Adrenal gland (tissue), 12 donors: Measurements from ENCODE around the gene SDK2. TPM values are rescaled to one million over a fixed set of nuclear protein-coding genes. Genes with fewer than 3 reads are reported as not detected.
"Not testable (repeated sequence)": the region's sequence is repeated elsewhere in the genome, so short reads cannot be mapped to it uniquely, and the experiment has no call there.

Source experiments
- DNase-seq, 7 donors: peaks; one replicate each; pipeline ENCODE4 v3.0.0-alpha.2; 2019 to 2020
- H3K27ac ChIP-seq, 5 donors: fragments of 200-600 bp; sonication (generic) in 4 of 5; 1 replicate in 3 of 5; 2 replicates in 2 of 5; pipeline versions ENCODE4 v1.5.1 to v1.8.0; 2016 to 2020; ENCODE audit warnings: mild to moderate bottlenecking in 1 of 5
- H3K27me3 ChIP-seq: fragments of 200-600 bp; 2 replicates; pipeline ENCODE4 v1.8.0; 2021
- H3K36me3 ChIP-seq, 2 donors: fragments of 200-600 bp; replicated peaks in 1 of 2; 1 replicate in 1 of 2; 2 replicates in 1 of 2; pipeline versions ENCODE4 v1.5.1 to v1.8.0; 2018 to 2022
- H3K4me1 ChIP-seq, 2 donors: fragments of 200-600 bp; replicated peaks in 1 of 2; 1 replicate in 1 of 2; 2 replicates in 1 of 2; pipeline versions ENCODE4 v1.5.1 to v1.8.0; 2018 to 2021
- H3K4me3 ChIP-seq, 4 donors: fragments of 200-600 bp; sonication (generic) in 3 of 4; one replicate each; pipeline ENCODE4 v1.5.1; 2016 to 2018
- H3K9me3 ChIP-seq, 3 donors: fragments of 200-600 bp; sonication (generic) in 1 of 3; replicated peaks in 1 of 3; 1 replicate in 2 of 3; 2 replicates in 1 of 3; pipeline versions ENCODE4 v1.5.1 to v1.8.0; 2016 to 2021
- POLR2A ChIP-seq, 2 donors: fragments of 450-650 bp; IDR thresholded peaks; one replicate each; pipeline ENCODE4 v1.6.1; 2017; ENCODE audit warnings: antibody characterized with exemption in 2 of 2, mild to moderate bottlenecking in 2 of 2, moderate library complexity in 1 of 2
- WGBS, 4 donors: extraction: QIAGEN DNeasy Blood & Tissue Kit in 2 of 4; methylation state at CpG; one replicate each; pipeline versions ENCODE4 v1.1.5 to v1.1.7; 2013 to 2017; 5-methylcytosine and 5-hydroxymethylcytosine counted together
- intact Hi-C, 2 donors: fragments of 100-400 bp; cut with DNase I; formaldehyde crosslinking; loops; one replicate each; pipeline versions ENCODE4 v1.14.1 to v1.15.0; 2022 to 2023
- polyA plus RNA-seq, 3 donors: library from polyadenylated mRNA; stranded (reverse); fragments of 200-250 nt in 2 of 3; fragments of 350-450 nt in 1 of 3; fragmentation: Illumina TruSeq in 1 of 3; extraction: RNeasy Lipid Tissue Mini Kit (QIAGEN cat#74804) in 1 of 3; gene quantifications; one replicate each; pipeline ENCODE4 v1.2.3, GENCODE V29; 2013 to 2014
- total RNA-seq, 9 donors: library from RNA; depleted of rRNA in 4 of 9; stranded (reverse); fragments of >200 nt in 4 of 9; fragments of 120-200 nt in 1 of 9; fragmentation: NEBNext Ultra II Directional in 1 of 9; extraction: Animal tissue kit (Norgen Biotek cat#: 25700) in 1 of 9; gene quantifications; one replicate each; pipeline versions ENCODE4 v1.1.0 to v1.2.4, GENCODE V29; 2013 to 2023
- TF ChIP-seq, protein P1 (sequence below), 6 experiments: fragments of 450-650 bp in 4 of 6; fragments of 200-600 bp in 2 of 6; sonication (generic) in 1 of 6; IDR thresholded peaks; 1 replicate in 5 of 6; 2 replicates in 1 of 6; pipeline versions ENCODE4 v1.5.1 to v1.8.0; 2016 to 2021; ENCODE audit warnings: antibody characterized with exemption in 6 of 6, mild to moderate bottlenecking in 2 of 6, moderate library complexity in 1 of 6
- donor health status: healthy with polysubstance abuse.
- donor health status: Bipolar disorder and iron deficiency.
- donor health status: DM: yes; HTN: yes; CAD: no.
- donor health status: DM: no; HTN: no; CAD: no.
- donor health status: DM: no; HTN: no; CAD: no.
- donor health status: DM: yes; HTN: yes; CAD: no.

The SDK2 gene
- total and polyA plus RNA-seq, 12 donors, result 0.27 to 2.1 (median 0.84) TPM

DNA sequence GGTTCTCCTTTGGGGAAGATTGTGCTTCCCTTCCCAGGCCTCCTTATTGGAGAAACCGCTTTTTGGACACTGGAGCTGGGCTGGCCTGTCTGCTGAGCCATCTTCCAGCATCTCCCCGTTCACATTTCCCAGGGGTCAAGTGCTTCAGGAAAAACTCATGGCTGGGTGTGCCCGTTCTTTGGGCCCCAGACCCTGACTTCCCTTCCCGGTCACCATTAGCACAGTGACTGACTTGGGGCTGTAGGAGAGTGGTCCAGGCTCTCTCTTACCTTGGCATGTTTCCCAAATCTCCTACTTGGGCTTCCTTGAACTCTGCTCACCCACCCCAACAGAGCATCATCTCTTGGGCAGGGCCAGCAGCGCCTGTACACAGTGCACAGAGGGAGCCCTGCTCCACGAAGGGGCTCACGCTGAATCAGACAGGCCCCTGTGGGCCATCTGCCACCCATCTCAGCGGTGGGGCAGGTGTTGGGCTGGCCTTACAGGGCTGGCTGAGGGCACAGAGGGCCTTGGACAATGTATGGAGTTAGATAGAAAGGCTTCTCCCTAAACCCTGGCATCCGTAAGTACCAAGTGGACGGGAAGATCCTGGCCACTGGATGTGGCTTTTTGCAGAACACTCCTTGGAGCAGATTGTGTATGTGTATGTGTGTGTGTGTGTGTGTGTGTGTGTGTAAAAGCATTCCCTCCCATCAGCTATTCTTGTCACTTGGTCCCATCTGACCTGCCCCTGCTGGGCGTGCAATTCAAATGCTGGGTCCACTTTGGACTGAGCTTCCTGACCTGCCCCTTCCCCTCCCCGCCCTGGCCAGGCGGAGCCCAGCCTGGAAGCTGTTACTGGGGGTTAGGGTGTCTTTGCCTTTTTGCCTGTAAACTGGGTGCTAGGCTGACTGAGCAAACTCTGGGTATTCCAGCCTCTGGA lies 307.6 kb downstream of the SDK2 start:
- intact Hi-C loops, result no loop called here
- Histone ChIP-seq H3K27me3 (no peaks in the 10 kb centered on the region), H3K4me1 (peaks cover 4 to 13% of the 10 kb centered on the region in 2 donors), H3K27ac (peak overlapping the region in 1 of 5 donors; percentile 76), H3K9me3 (no peaks in the 10 kb centered on the region), H3K4me3 (no peak overlapping the region), H3K36me3 (no peaks in the 10 kb centered on the region)
- TF ChIP-seq POLR2A (IDR thresholded peaks at IDR 0.05), result no peak
- TF ChIP-seq, protein P1, sequence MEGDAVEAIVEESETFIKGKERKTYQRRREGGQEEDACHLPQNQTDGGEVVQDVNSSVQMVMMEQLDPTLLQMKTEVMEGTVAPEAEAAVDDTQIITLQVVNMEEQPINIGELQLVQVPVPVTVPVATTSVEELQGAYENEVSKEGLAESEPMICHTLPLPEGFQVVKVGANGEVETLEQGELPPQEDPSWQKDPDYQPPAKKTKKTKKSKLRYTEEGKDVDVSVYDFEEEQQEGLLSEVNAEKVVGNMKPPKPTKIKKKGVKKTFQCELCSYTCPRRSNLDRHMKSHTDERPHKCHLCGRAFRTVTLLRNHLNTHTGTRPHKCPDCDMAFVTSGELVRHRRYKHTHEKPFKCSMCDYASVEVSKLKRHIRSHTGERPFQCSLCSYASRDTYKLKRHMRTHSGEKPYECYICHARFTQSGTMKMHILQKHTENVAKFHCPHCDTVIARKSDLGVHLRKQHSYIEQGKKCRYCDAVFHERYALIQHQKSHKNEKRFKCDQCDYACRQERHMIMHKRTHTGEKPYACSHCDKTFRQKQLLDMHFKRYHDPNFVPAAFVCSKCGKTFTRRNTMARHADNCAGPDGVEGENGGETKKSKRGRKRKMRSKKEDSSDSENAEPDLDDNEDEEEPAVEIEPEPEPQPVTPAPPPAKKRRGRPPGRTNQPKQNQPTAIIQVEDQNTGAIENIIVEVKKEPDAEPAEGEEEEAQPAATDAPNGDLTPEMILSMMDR (IDR thresholded peaks at IDR 0.05), result no peak
- WGBS, 4 donors, result 81 to 89% (median 85%) methylated on average over 7 to 13 of the region's 13 CpGs
- DNase-seq, result no peak

DNA sequence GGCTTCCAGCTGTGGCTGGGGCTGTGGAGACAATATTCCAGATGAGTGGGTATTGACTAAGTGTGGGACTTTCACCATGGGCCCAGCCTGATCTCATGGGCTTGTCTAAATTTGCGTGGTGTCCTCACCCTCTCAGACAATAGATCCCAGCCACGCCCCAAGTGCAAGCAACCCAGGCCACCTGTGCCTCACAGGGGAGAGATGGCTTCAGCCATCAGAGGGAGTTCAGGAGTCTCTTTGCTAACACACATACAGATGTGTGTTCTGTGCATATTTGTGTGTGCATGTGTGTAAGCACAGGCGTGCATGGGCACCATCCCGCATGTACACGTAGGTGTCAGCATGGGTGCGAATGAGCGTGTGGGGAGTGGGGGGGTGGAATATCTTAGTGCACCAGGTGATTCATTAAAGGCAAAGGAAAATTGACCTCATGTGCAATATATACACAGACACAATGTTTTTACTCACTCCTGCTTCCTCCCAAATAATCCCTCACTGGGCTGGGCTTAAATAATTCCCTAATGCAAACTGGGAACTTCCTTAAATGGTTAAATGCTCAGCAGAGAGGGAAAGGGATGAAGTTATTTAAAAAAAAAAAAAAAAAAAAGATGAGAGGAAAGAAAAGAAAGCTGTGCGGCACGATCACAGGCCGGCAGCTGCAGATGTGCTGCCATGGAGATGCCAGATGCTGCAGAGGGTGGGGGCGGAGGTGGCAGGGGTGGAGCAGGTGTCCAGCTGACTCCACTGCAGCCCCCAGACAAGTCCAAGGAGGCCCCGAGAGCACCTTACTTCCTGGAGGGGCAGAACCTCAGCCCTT lies 308.4 kb downstream of the SDK2 start:
- H3K9me3 ChIP-seq, result no peaks in the 10 kb centered on the region
- H3K4me1 ChIP-seq, result peaks cover 4 to 9% of the 10 kb centered on the region in 2 donors
- WGBS, 4 donors, result 86 to 91% (median 90%) methylated on average over 11 to 12 of the region's 12 CpGs
- H3K27ac ChIP-seq, result no peak overlapping the region
- no peaks in the 10 kb centered on the region for H3K27me3 ChIP-seq
- intact Hi-C loops, result no loop called here
- no peak overlapping the region for H3K4me3 ChIP-seq
- no peaks in the 10 kb centered on the region for H3K36me3 ChIP-seq
- TF ChIP-seq, protein P1 (IDR thresholded peaks at IDR 0.05), result no peak
- TF ChIP-seq POLR2A (IDR thresholded peaks at IDR 0.05), result no peak
- no peak for DNase-seq

DNA sequence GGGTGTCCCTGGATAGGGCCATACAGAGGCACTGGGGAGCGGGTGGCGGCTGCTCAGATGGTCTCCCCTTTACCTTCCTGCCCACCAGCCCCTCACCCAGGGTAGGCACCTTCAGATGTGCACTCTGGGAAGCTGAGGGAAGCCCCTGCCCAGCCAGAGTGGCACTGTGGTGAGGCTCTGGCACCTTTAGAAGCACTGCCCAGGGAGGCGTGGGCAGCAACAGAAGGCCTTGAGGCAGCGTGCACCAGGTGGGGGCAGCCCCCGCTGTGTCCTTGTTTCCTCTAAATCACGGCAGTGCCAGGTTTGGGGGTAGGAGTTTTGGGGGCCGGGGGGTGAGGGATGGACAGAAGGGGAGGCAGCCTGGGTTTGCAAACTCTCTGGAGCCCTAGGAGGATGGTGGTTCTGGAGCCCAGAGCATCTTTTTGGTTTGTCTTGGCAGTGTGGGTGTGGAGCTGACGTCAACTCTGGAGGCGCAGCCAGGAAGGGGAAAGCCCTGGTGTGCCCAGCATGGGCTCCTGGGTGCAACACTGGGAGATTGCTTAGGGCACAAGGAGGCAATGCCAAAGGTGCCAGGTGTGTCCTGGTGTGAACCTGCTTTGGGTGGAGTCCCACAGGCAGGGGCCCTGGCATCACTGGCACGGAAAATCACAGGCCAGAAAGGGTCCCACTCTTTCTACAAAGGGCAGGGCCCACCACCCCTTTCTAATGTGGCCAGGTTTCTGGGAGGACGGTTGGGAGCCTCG lies 309.3 kb downstream of the SDK2 start:
- DNase-seq, result no peak
- H3K9me3 ChIP-seq, result no peaks in the 10 kb centered on the region
- no peak overlapping the region for H3K27ac ChIP-seq
- H3K36me3 ChIP-seq, result no peaks in the 10 kb centered on the region
- WGBS, 4 donors, result 58 to 62% (median 60%) methylated on average over 9 to 12 of the region's 12 CpGs
- TF ChIP-seq, protein P1 (IDR thresholded peaks at IDR 0.05), result no peak
- no peak for TF ChIP-seq POLR2A (IDR thresholded peaks at IDR 0.05)
- H3K4me3 ChIP-seq, result no peak overlapping the region
- no peaks in the 10 kb centered on the region for H3K27me3 ChIP-seq
- intact Hi-C loops, result no loop called here
- H3K4me1 ChIP-seq, result peaks cover 0 to 3% of the 10 kb centered on the region in 2 donors

DNA sequence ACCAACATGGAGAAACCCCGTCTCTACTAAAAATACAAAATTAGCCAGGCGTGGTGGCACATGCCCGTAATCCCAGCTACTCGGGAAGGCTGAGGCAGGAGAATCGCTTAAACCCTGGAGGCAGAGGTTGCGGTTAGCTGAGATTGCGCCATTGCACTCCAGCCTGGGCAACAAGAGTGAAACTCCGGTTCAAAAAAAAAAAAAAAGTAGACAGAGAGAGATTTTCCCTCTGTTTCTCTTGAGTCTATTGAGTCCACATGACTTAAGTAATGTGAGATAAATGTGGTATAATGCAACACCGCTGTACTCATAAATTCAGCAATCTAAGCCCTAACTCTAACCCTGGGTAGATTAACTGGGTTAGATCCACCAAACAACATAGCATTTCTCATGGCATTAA lies 310.8 kb downstream of the SDK2 start:
- H3K27ac ChIP-seq, H3K36me3 ChIP-seq, intact Hi-C loops, H3K4me1 ChIP-seq, H3K4me3 ChIP-seq, DNase-seq, H3K9me3 ChIP-seq, H3K27me3 ChIP-seq: not testable (repeated sequence)
- 85 to 89% (median 87%) methylated on average over 9 of the region's 9 CpGs for WGBS, 4 donors
